ENCODE data around the gene ZNF189. TPM values are rescaled to one million over a fixed set of nuclear protein-coding genes. Genes with fewer than 3 reads are reported as not detected.

Gene ZNF189
- 10 to 100 TPM; 11.1 to 12.6 TPM for total RNA-seq

DNA sequence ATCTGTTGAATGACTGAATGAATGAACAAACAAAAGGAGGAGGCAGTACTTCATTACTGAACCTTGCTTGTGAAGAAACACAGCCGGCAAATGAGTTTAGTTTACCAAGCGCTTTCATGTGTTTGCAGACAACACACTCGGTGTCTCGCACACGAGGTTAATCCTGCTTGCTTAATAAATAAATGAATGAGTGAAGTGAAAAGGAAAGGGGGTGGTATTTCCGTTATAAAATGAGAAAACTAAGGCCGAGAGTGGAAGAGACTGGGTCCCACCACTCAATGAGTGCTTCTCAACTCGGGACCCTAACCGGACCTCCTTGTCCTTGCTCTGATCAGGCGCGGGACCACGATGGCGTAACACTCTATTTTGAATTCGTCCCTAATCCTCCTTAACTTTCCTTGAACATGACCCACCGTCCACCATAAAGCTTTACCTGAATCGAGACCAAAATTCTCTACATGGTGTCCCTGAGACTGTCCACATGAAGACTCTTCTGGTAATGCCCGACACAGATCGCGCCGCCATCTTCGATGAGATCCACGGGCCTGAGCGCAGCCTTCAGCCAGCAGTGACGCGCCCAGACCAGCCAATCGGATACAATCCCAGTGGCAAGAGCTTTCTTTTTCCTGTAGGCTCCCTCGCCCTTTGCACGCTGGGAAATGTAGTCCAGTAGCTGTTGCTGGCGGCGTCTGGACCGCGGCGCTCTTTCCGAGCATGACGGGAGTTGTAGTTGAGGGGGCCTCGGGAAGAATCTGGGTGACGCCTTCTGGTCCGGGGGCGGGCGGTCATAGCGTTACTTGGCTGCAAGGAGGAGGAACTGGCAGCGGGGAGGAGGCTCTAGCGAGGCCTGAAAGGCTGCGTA, at the start of gene ZNF189, which contains the start of gene MRPL50:
TSS of gene ZNF189 (plus strand) at position 784 of the 862 bp plus-strand sequence. CDS start 306 bp downstream, outside the sequence.
TSS of gene MRPL50 (minus strand) at position 551 of the 862 bp plus-strand sequence. CDS start at position 525, 26 bp downstream.
- peak within 1 kb of the TSS; percentile 87 to 96 for H3K27ac Mint-ChIP-seq
- no peaks in the 10 kb centered on the region for H3K9me3 Mint-ChIP-seq
- H3K4me1 Mint-ChIP-seq (ENCODE audit: low read depth in 2 of 2): peaks cover 46 to 62% of the 10 kb centered on the region in 2 donors
- H3K27me3 Mint-ChIP-seq: no peaks in the 10 kb centered on the region
- peaks cover 48% of the 10 kb centered on the region for H3K36me3 Mint-ChIP-seq
- ATAC-seq: peak; percentile 99
- peak; percentile 96 for DNase-seq (ENCODE audit: low spot score)
- H3K4me3 Mint-ChIP-seq: peak within 1 kb of the TSS; percentile 94

DNA sequence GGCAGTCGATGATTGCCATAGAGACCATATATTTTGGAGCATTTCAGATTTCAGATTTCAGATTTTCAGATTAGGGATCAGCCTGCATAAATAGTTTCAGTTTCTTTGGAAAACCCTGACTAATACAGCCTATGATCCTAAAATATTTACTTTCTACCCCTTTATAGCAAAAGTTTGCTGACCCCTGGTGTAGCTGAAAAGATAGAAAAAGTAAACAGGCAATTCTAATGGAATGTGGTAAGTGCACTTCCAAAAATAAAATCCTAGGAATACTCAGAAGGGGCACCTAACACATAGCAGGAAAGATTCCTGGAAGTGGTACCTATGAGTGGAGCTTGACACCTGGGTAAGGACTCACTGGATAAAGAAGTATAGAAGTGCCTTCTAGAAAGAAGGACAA, 48.4 kb upstream of the ZNF189 start:
- ATAC-seq (no peak), DNase-seq (ENCODE audit: low spot score) (no peak)
- H3K4me1 Mint-ChIP-seq (ENCODE audit: low read depth in 2 of 2): no peaks in the 10 kb centered on the region
- no peak overlapping the region for H3K4me3 Mint-ChIP-seq
- H3K27ac Mint-ChIP-seq: no peak overlapping the region
- H3K9me3 Mint-ChIP-seq: peaks cover 3% of the 10 kb centered on the region
- no peaks in the 10 kb centered on the region for H3K36me3 Mint-ChIP-seq
- H3K27me3 Mint-ChIP-seq: peaks cover 13 to 16% of the 10 kb centered on the region in 2 donors

- no peaks in the 10 kb centered on the region for H3K36me3 Mint-ChIP-seq
Measured at GRCh38 chr9:101352892-101353463, 45.7 kb upstream of the ZNF189 start.

GRCh38 chr9:101353683-101354082, 45.0 kb upstream of the ZNF189 start:
- Mint-ChIP-seq H3K4me3 (no peak overlapping the region), H3K27me3 (peaks cover 10 to 14% of the 10 kb centered on the region in 2 donors), H3K36me3 (no peaks in the 10 kb centered on the region), H3K27ac (no peak overlapping the region), H3K4me1 (ENCODE audit: low read depth in 2 of 2) (no peaks in the 10 kb centered on the region), H3K9me3 (peaks cover 3% of the 10 kb centered on the region)
- ATAC-seq: no peak
- no peak for DNase-seq (ENCODE audit: low spot score)

More at GRCh38 chr9:101352892-101353463, 45.7 kb upstream of the ZNF189 start:
- no peak for DNase-seq (ENCODE audit: low spot score)
- ATAC-seq: no peak
- H3K27me3 Mint-ChIP-seq: peaks cover 10 to 16% of the 10 kb centered on the region in 2 donors
- H3K4me1 Mint-ChIP-seq (ENCODE audit: low read depth in 2 of 2): no peaks in the 10 kb centered on the region
- H3K4me3 Mint-ChIP-seq: no peak overlapping the region
- H3K27ac Mint-ChIP-seq: no peak overlapping the region
- H3K9me3 Mint-ChIP-seq: peaks cover 3% of the 10 kb centered on the region

GRCh38 chr9:101354143-101354764, 44.4 kb upstream of the ZNF189 start:
- no peak for ATAC-seq
- Mint-ChIP-seq H3K27ac (no peak overlapping the region), H3K4me1 (ENCODE audit: low read depth in 2 of 2) (no peaks in the 10 kb centered on the region), H3K4me3 (no peak overlapping the region), H3K9me3 (no peaks in the 10 kb centered on the region), H3K36me3 (no peaks in the 10 kb centered on the region), H3K27me3 (peaks cover 5 to 8% of the 10 kb centered on the region in 2 donors)
- DNase-seq (ENCODE audit: low spot score): no peak

GRCh38 chr9:101354765-101355708, 43.6 kb upstream of the ZNF189 start:
- H3K9me3 Mint-ChIP-seq: no peaks in the 10 kb centered on the region
- no peaks in the 10 kb centered on the region for H3K36me3 Mint-ChIP-seq
- H3K4me3 Mint-ChIP-seq: no peak overlapping the region
- DNase-seq (ENCODE audit: low spot score) (no peak), ATAC-seq (no peak)
- no peak overlapping the region for H3K27ac Mint-ChIP-seq
- peaks cover 4 to 8% of the 10 kb centered on the region in 2 donors for H3K27me3 Mint-ChIP-seq
- no peaks in the 10 kb centered on the region for H3K4me1 Mint-ChIP-seq (ENCODE audit: low read depth in 2 of 2)

DNA sequence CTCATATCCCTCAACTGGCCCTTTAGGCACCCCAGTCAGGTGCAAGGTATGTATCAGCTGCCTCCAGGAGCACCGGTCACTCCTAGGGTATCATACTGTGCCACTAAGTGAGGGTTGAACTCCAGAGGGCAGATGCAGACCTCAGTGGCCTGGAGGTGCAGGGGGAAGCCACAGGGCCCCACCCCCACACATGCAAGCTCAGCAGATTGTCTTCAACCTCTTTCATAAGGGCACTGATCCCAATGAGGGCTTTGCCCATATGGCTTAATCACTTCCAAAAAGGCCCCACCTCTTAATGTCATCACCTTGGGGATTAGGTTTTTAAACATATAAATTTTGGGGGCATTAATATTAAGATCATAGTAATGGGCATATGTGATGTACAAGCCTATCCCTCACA, 42.0 kb upstream of the ZNF189 start:
- H3K27ac Mint-ChIP-seq: no peak overlapping the region
- H3K27me3 Mint-ChIP-seq: peaks cover 4 to 8% of the 10 kb centered on the region in 2 donors
- no peaks in the 10 kb centered on the region for H3K9me3 Mint-ChIP-seq
- H3K36me3 Mint-ChIP-seq: no peaks in the 10 kb centered on the region
- DNase-seq (ENCODE audit: low spot score): no peak
- H3K4me1 Mint-ChIP-seq (ENCODE audit: low read depth in 2 of 2): no peaks in the 10 kb centered on the region
- H3K4me3 Mint-ChIP-seq: no peak overlapping the region
- no peak for ATAC-seq

DNA sequence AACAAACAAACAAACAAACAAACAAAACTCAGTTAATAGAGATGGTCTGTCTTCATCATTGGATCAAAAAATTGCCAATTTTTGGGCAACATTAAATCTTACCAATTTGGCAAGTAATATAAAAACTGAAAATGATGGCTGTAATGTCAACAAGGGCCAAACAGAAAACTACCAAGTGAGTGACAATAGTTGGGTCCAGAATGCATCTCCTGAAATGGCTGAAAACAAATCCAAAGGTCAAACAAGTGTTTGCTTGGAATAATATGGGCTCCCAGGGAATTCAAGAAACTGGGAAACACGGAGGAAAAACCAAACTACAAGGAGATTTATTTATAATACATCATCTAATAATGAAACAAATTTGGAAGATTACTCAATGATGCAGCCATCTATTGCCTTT, 39.0 kb upstream of the ZNF189 start:
- H3K4me3 Mint-ChIP-seq: no peak overlapping the region
- DNase-seq (ENCODE audit: low spot score) (no peak), ATAC-seq (no peak)
- H3K27ac Mint-ChIP-seq: no peak overlapping the region
- no peaks in the 10 kb centered on the region for H3K4me1 Mint-ChIP-seq (ENCODE audit: low read depth in 2 of 2)
- H3K36me3 Mint-ChIP-seq: no peaks in the 10 kb centered on the region
- H3K9me3 Mint-ChIP-seq: no peaks in the 10 kb centered on the region
- H3K27me3 Mint-ChIP-seq: peaks cover 0 to 6% of the 10 kb centered on the region in 2 donors

GRCh38 chr9:101360647-101361046, 38.0 kb upstream of the ZNF189 start:
- Mint-ChIP-seq H3K4me3 (no peak overlapping the region), H3K4me1 (ENCODE audit: low read depth in 2 of 2) (no peaks in the 10 kb centered on the region), H3K9me3 (no peaks in the 10 kb centered on the region), H3K27me3 (peaks cover 0 to 6% of the 10 kb centered on the region in 2 donors), H3K27ac (no peak overlapping the region), H3K36me3 (no peaks in the 10 kb centered on the region)
- DNase-seq (ENCODE audit: low spot score) (no peak), ATAC-seq (no peak)

DNA sequence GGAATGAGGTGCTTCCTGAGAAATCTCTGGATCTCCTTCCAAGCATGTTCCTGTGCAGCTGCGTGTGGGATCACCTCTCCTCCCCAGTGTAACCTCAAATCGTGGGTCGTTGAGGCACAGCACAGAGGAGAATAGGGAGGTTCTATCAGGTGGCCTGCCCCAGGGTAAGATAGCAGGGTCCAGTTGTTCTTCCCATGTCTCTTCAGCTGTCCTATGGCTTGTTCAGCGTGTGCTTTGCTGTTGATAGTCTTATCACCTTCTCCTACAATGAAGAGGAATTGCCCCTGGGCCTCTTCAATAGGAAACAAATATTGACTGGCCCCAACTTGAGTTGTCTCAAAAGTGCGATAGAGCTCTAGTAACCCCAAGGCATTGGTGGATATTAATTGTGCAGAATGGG, 36.2 kb upstream of the ZNF189 start:
- Mint-ChIP-seq H3K36me3 (no peaks in the 10 kb centered on the region), H3K9me3 (no peaks in the 10 kb centered on the region), H3K4me1 (ENCODE audit: low read depth in 2 of 2) (no peaks in the 10 kb centered on the region), H3K4me3 (no peak overlapping the region), H3K27me3 (peaks cover 6 to 10% of the 10 kb centered on the region in 2 donors), H3K27ac (no peak overlapping the region)
- no peak for DNase-seq (ENCODE audit: low spot score)
- no peak for ATAC-seq

DNA sequence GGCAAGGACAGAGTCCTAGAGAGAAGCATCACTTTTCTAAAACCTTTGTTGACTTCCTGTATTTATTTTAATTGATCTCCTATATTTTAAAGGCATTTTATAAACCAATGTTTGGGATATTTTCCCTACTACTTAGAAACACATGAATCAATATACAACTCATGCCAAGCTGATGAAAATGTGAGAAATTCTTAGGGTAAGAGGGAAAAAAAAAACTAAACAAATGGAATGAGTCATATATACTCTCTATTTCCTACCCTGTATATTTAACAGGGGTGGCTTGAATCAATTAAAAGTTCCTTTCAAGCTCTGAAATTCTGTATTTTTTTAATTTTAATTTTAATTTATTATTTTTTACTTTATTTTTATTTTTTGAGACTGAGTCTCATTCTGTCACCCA, 33.5 kb upstream of the ZNF189 start:
- DNase-seq (ENCODE audit: low spot score) (no peak), ATAC-seq (no peak)
- H3K4me3 Mint-ChIP-seq: no peak overlapping the region
- H3K27me3 Mint-ChIP-seq: peaks cover 6 to 18% of the 10 kb centered on the region in 2 donors
- H3K36me3 Mint-ChIP-seq: no peaks in the 10 kb centered on the region
- H3K9me3 Mint-ChIP-seq: no peaks in the 10 kb centered on the region
- no peaks in the 10 kb centered on the region for H3K4me1 Mint-ChIP-seq (ENCODE audit: low read depth in 2 of 2)
- no peak overlapping the region for H3K27ac Mint-ChIP-seq

DNA sequence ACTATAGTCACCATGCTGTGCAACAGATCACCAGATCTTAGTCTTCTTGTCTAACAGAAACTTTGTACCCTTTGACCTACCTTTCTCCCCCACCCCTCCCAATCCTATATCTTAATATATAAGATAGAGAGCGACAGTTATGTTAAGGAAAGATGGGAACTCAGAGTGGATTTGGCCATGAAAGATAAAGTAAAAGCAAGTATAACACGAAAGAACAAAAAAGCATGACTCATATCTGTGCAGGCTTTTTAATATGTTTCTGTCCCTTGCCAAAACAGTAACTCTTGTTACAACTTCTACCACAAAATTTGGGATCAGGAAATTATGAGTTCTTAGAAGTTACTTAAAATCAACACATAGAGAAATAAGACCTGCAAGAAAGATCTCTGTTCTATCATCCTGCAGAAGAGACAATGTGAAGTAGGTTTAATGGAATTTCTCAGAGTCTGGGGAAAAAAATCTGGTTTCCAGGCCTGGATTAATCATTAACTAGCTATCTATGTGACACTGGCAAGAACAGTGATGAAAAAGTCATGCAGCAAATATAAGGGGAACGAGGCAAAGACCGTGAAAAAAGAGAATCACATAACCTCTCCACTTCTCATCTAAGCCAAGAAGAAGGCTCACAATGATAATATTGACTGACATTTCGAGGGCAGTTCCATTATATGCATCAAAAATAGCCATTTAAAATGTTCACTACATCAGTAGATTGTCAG, 32.5 kb upstream of the ZNF189 start:
- no peak for ATAC-seq
- no peaks in the 10 kb centered on the region for H3K4me1 Mint-ChIP-seq (ENCODE audit: low read depth in 2 of 2)
- H3K36me3 Mint-ChIP-seq: no peaks in the 10 kb centered on the region
- no peak overlapping the region for H3K27ac Mint-ChIP-seq
- no peaks in the 10 kb centered on the region for H3K9me3 Mint-ChIP-seq
- DNase-seq (ENCODE audit: low spot score): no peak
- H3K27me3 Mint-ChIP-seq: peaks cover 7 to 25% of the 10 kb centered on the region in 2 donors
- no peak overlapping the region for H3K4me3 Mint-ChIP-seq

- DNase-seq (ENCODE audit: low spot score): no peak
- Mint-ChIP-seq H3K27ac (no peak overlapping the region), H3K4me3 (no peak overlapping the region), H3K4me1 (ENCODE audit: low read depth in 2 of 2) (no peaks in the 10 kb centered on the region), H3K9me3 (no peaks in the 10 kb centered on the region), H3K36me3 (no peaks in the 10 kb centered on the region), H3K27me3 (peaks cover 11 to 32% of the 10 kb centered on the region in 2 donors)
- no peak for ATAC-seq
Measured at GRCh38 chr9:101367323-101367722, 31.3 kb upstream of the ZNF189 start.
